ENCODE results near the gene KCNN4. TPM values are rescaled to one million over a fixed set of nuclear protein-coding genes. Genes with fewer than 3 reads are reported as not detected.

The KCNN4 gene
- total RNA-seq, 2 donors from 2014 or later: 2.9 TPM; not detected in 1

GRCh38 chr19:43718627-43719377 lies 62.0 kb downstream of the KCNN4 start:
- Histone ChIP-seq H3K4me3 (no peak overlapping the region), H3K36me3 (replicated peaks in 1 of 2; ENCODE audit: insufficient read depth in 1 of 2, low read depth in 2 of 2) (no peaks in the 10 kb centered on the region), H3K27me3 (no peaks in the 10 kb centered on the region), H3K9me3 (no peaks in the 10 kb centered on the region), H3K4me1 (no peaks in the 10 kb centered on the region), H3K27ac (no peak overlapping the region)
- ATAC-seq (no peak), DNase-seq (no peak)
- TF ChIP-seq CTCF (IDR thresholded peaks at IDR 0.05) (no peak), POLR2A (IDR thresholded peaks at IDR 0.05) (no peak)
- intact Hi-C loops (cut with DNase I): no loop called here
- 78 to 89% methylated on average over 24 to 35 of the region's 60 CpGs for whole genome bisulfite sequencing, 2 donors

Other genes starting within 250 kb of the KCNN4 start
- gene ZNF575, start 247.8 kb downstream of the KCNN4 start, total RNA-seq: under 1 TPM in 1 of 2 donors, not detected in 1; 0.52 TPM
- 10 to 100 TPM; 19.7 to 31.0 TPM for gene XRCC1, start 205.4 kb downstream of the KCNN4 start, total RNA-seq
- gene PINLYP, start 205.2 kb downstream of the KCNN4 start, total RNA-seq: 1 to 10 TPM in 1 of 2 donors, not detected in 1; 4.6 TPM
- gene IRGQ, start 184.8 kb downstream of the KCNN4 start, total RNA-seq: 10 to 100 TPM in 1 of 2 donors, 1 to 10 TPM in 1; 9.1 to 20.1 TPM
- gene ZNF576, start 184.4 kb downstream of the KCNN4 start, total RNA-seq: 1 to 10 TPM; 4.6 to 8.6 TPM
- gene SRRM5, start 168.9 kb downstream of the KCNN4 start, total RNA-seq: 1 to 10 TPM in 1 of 2 donors, under 1 TPM in 1; 0.33 to 2.1 TPM
- gene ZNF428, start 161.3 kb downstream of the KCNN4 start, total RNA-seq: 10 to 100 TPM; 24.4 to 31.6 TPM
- 1 to 10 TPM; 2.0 to 2.6 TPM for gene CADM4, start 141.1 kb downstream of the KCNN4 start, total RNA-seq
- 10 to 100 TPM in 1 of 2 donors, 1 to 10 TPM in 1; 5.4 to 25.4 TPM for gene PLAUR, start 110.8 kb downstream of the KCNN4 start, total RNA-seq
- not detected for gene IRGC, start 64.9 kb downstream of the KCNN4 start, total RNA-seq
- 10 to 100 TPM in 1 of 2 donors, 1 to 10 TPM in 1; 8.3 to 52.1 TPM for gene SMG9, start 26.0 kb downstream of the KCNN4 start, total RNA-seq
- not detected for gene LYPD5, start 21.5 kb upstream of the KCNN4 start, total RNA-seq
- gene ZNF283, start 46.3 kb upstream of the KCNN4 start, total RNA-seq: 1 to 10 TPM; 3.6 to 6.6 TPM
- under 1 TPM in 1 of 2 donors, not detected in 1; 0.78 TPM for gene ZNF404, start 103.0 kb upstream of the KCNN4 start, total RNA-seq
- 10 to 100 TPM in 1 of 2 donors, 1 to 10 TPM in 1; 8.0 to 19.8 TPM for gene ZNF45, start 154.3 kb upstream of the KCNN4 start, total RNA-seq
- gene ZNF221, start 170.3 kb upstream of the KCNN4 start, total RNA-seq: 1 to 10 TPM; 1.3 to 4.7 TPM
- gene ZNF155, start 203.2 kb upstream of the KCNN4 start, total RNA-seq: 1 to 10 TPM in 1 of 2 donors, under 1 TPM in 1; 0.99 to 3.4 TPM
- gene ZNF230, start 222.0 kb upstream of the KCNN4 start, total RNA-seq: 1 to 10 TPM in 1 of 2 donors, not detected in 1; 2.9 TPM
- 1 to 10 TPM in 1 of 2 donors, not detected in 1; 2.1 TPM for gene ZNF222, start 244.4 kb upstream of the KCNN4 start, total RNA-seq